EH (cell line): Measurements from ENCODE around the gene LIPE.
A peak's percentile ranks its signal among the peaks of the same experiment; 100 is the strongest.
"Not testable (repeated sequence)": the region's sequence is repeated elsewhere in the genome, so short reads cannot be mapped to it uniquely, and the experiment has no call there.

Experiments
- DNase-seq: peaks from one replicate; pipeline ENCODE4 v3.0.0-alpha.2; 2015; ENCODE audit warnings: low read depth

The LIPE gene, protein sequence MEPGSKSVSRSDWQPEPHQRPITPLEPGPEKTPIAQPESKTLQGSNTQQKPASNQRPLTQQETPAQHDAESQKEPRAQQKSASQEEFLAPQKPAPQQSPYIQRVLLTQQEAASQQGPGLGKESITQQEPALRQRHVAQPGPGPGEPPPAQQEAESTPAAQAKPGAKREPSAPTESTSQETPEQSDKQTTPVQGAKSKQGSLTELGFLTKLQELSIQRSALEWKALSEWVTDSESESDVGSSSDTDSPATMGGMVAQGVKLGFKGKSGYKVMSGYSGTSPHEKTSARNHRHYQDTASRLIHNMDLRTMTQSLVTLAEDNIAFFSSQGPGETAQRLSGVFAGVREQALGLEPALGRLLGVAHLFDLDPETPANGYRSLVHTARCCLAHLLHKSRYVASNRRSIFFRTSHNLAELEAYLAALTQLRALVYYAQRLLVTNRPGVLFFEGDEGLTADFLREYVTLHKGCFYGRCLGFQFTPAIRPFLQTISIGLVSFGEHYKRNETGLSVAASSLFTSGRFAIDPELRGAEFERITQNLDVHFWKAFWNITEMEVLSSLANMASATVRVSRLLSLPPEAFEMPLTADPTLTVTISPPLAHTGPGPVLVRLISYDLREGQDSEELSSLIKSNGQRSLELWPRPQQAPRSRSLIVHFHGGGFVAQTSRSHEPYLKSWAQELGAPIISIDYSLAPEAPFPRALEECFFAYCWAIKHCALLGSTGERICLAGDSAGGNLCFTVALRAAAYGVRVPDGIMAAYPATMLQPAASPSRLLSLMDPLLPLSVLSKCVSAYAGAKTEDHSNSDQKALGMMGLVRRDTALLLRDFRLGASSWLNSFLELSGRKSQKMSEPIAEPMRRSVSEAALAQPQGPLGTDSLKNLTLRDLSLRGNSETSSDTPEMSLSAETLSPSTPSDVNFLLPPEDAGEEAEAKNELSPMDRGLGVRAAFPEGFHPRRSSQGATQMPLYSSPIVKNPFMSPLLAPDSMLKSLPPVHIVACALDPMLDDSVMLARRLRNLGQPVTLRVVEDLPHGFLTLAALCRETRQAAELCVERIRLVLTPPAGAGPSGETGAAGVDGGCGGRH

DNA sequence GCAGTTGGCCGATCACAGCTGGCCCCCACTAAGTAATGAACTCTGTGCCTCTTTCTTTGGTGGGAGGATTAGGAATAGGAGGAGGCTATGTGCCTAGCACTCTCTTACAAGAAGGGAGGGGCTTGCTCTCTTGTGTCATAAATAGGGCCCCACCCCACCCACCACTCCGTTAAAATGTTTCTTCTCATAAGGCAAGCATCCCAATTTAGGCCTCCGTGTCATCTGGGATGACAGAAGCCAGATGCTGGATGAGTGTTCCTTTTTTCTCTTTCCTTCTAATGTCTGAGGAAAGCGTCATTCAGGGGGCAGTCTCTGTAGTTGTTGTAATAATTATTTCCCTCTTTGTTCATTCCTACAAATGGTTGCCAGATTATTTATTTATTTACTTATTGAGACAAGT is at the start of gene LIPE:
Gene LIPE, minus strand, starts transcription at position 76 of the 400 bp plus-strand sequence. CDS start 239 bp downstream, outside the sequence.
- no peak for DNase-seq

- no peak for DNase-seq
Measured at GRCh38 chr19:42475366-42475765, 48.2 kb upstream of the LIPE start.

DNA sequence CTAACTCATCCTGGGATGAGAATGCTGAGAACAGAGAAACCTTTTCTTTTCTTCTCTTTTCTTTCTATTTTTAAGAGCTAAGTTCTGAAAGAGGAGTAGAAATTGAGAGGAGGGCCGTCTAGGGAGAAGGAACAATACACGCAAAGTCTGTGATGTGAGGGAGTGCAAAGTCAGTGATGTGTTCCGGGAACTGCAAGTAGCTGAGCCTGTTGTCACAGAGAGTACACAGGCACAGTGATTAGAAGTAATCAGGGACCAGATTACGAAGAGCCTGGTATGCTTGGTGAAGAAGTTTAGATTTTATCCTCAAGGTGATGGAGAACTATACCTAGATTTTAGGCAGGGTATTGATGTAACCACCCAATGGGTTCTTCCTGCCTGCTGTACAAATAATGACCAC is 47.6 kb upstream of the LIPE start:
- DNase-seq: no peak

DNA sequence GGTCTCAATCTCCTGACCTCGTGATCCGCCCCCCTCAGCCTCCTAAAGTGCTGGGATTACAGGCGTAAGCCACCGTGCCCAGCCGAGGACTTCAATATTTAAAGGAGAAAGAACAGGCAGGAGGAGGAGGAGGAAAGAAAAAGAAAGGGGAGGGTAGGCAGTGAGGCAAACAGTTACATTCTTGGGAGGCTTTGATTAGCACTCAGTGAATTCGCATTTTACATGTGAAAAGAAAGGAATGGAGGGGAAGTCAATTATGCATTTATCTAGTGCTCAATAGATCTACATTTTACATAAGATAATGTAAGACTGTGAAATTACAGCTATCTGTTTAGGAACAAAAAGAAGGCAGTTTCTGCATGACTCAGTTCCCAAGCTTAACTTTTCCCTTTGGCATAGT is 46.5 kb upstream of the LIPE start:
- DNase-seq: no peak

DNA sequence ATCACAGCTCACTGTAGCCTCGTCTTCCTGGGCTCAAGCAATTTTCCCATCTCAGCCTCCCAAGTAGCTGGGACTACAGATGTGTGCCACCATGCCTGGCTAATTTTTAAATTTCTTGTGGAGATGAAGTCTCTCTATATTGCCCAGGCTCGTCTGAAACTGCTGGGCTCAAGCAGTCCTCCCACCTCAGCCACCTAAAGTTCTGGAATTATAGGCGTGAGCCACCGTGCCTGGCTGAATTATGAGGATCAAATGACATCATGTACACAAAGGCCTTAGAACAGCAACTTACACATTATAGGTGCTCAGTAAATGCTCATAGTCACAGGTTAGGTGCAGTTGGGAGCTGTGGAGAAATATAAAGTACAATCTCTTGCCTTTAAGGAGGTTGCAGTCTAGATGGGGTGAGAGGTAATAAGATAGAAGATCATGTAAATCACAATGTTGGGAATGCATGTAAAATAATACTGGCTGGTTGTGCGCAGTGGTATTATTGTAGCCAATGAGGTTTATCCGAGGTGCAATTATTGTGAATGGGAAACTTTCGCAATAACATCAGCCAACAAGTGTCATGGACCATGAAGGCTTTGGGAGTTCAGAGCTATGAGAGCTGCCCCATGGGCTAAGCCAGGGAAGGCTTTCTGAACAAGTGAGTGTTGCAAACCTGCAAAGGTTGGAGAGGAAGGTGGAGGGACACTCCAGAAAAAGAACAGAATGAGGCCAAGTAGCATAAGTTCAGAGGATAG is 45.4 kb upstream of the LIPE start:
- no peak for DNase-seq

- peak; percentile 41 for DNase-seq
Measured at GRCh38 chr19:42471554-42472249, 44.5 kb upstream of the LIPE start.

GRCh38 chr19:42469311-42470235 is 42.4 kb upstream of the LIPE start:
- peak; percentile 64 for DNase-seq

DNA sequence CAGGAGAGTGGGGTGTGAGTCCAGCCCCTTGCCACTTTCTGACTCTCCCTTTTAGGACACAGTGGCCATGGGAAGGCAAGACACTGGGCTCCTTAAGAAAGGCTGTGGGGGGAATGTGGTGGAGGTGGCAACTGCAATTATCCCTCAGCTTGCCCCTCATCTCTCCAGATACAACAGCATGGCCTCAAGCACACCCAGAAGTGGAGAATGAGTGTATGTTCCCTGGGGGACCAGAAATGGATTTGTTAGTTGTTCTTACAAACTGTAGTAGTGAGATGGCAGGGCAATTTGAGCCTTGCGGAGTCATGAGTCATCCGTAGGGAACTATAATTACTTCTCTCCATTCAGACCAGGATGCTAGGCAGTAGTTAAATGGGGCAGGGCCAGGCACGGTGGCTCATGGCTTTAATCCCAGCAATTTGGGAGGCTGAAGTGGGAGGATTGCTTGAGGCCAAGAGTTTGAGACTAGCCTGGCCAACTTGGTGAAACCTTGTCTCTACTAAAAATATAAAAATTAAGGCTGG is 41.1 kb upstream of the LIPE start:
- peak; percentile 89 for DNase-seq

DNA sequence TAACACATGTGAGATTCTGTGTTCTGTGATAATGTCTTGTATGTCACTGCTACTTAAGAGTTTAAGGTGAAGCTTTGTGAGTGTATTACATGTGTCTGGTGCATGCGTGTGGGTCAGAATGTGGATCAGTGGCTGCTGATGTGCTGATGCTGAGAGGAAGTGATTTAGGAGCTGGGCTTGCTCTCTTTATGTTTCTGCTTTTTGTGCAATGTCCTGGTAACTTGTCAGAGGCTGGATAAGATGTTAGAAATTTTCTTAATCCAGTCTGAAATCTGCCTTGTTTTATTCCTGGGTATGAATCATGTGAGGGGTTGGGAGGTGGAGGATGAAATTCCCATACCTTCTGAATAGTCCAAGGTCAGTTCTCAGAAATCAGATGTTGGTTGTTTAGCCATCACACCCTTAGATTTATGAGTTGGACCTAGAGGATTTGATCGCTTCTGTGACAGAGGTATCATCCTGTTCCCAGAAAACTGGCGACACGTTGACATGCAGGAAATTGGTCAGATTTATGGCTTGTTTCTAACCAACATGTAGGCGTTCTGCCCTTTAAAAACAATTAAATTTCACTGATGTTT is 40.1 kb upstream of the LIPE start:
- DNase-seq: peak; percentile 30

GRCh38 chr19:42466521-42467182 is 39.5 kb upstream of the LIPE start:
- peak; percentile 20 for DNase-seq

DNA sequence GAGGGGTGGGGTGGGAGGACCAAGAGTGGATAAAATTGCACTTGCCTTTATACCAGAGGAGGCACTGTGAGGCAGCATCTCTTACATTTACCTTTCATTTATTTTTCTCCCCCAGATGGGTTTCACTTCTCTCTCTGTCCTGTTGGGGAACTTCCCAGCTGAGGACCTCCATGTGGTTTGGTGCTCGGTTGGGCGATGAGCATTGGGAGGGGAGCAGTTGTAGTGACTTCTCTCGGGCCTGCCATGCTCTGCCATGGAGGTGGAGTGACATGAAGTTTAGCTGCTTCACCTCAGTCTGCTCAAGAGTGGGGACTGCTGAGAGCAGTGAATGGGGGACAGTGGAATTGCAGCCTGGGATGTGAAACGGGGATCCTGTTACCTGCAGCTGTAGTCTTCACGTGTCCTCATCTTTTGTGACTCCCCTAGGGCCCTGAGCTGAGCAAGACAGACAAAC is 38.7 kb upstream of the LIPE start:
- no peak for DNase-seq

DNA sequence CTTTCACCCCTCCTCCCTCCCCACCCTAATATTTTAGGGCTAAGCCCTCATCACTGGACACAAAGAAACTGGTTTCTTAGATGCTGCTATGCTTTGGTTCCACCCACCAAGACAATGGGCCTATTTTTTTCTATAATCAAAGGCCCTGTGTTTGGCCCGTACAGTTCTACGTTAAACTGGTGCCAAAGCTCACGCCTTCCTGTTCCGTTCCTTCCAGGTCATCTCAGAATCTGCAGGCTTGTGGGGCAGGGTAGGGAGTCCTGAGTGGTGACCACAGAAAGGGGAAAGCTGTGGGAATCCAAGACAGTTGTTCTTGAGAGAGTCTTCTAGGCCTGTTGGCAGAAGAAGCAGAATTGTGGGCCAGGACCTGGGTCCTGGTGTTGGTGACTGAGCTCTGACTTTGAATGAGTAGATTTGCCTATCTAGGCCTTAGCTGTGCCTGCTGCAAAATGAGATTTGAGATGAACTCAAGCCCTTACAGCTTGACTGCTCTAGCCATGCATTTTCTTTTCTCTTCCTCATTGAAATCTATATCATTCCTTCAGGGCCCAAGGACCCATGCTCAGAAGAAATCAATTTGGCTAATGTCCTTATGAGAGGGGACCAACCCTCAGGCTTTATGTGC is 34.6 kb upstream of the LIPE start:
- DNase-seq: no peak

DNA sequence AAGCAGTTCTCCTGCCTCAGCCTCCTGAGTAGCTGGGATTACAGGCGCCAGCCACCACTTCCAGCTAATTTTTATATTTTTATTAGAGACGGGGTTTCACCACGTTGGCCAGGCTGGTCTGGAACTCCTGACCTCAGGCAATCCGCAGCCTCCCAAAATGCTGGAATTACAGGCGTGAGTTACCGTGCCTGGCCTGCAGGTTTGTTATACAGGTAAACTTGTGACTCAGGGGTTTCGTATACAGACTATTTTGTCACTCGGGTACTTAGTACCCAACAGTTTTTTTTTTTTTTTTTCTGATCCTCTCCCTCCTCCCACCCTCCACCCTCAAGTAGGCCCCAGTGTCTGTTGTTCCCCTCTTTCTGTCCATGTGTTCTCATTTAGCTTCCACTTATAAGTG is 34.0 kb upstream of the LIPE start:
- DNase-seq: not testable (repeated sequence)

GRCh38 chr19:42459926-42460325 is 32.7 kb upstream of the LIPE start:
- no peak for DNase-seq

GRCh38 chr19:42455621-42456081 is 28.5 kb upstream of the LIPE start:
- no peak for DNase-seq

DNA sequence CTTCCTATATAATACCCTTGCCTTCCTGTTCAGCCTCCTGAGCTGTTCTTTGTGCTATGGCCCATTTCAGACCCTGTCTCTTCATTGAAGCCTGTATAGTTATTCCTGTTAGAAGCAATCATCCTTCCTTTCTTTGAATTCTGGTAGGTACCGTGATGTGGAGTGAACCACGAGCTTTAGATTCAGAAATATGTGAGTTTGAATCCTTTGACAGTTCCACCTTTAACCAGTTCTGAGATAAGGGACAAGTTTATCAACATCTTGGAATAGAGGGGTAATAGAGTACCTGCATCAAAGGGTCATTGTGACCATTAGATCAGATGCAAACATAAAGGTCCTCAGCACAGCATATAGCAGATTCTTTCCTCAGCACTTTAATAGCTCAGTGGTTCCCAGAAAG is 27.9 kb upstream of the LIPE start:
- no peak for DNase-seq

GRCh38 chr19:42452590-42452989 is 25.4 kb upstream of the LIPE start:
- DNase-seq: no peak

- peak; percentile 80 for DNase-seq
Measured at GRCh38 chr19:42450314-42450934, 23.2 kb upstream of the LIPE start.
